D341Med (cell line): Measurements from ENCODE around the gene BDH1.

Experiments used
- DNase-seq: peaks from one replicate; pipeline ENCODE4 v3.0.0; 2012; ENCODE audit warnings: low spot score

The BDH1 gene

GRCh38 chr3:197505796-197506548 lies 49.8 kb downstream of the BDH1 start:
- DNase-seq: no peak

- DNase-seq: no peak
Measured at GRCh38 chr3:197504641-197505121, 51.1 kb downstream of the BDH1 start.

GRCh38 chr3:197504229-197504628 lies 51.5 kb downstream of the BDH1 start:
- DNase-seq: no peak

GRCh38 chr3:197503652-197504051 lies 52.1 kb downstream of the BDH1 start:
- DNase-seq: peak; percentile 77

- DNase-seq: peak; percentile 78
Measured at GRCh38 chr3:197501879-197502620, 53.7 kb downstream of the BDH1 start.

GRCh38 chr3:197501496-197501878 lies 54.3 kb downstream of the BDH1 start:
- DNase-seq: no peak

- DNase-seq: no peak
Measured at GRCh38 chr3:197500812-197501211, 55.0 kb downstream of the BDH1 start.

GRCh38 chr3:197499427-197499826 lies 56.3 kb downstream of the BDH1 start:
- no peak for DNase-seq

GRCh38 chr3:197498499-197499241 lies 57.1 kb downstream of the BDH1 start:
- DNase-seq: no peak

- no peak for DNase-seq
Measured at GRCh38 chr3:197496746-197497125, 59.0 kb downstream of the BDH1 start.

GRCh38 chr3:197495999-197496745 lies 59.6 kb downstream of the BDH1 start:
- DNase-seq: peak; percentile 61

GRCh38 chr3:197495499-197495898 lies 60.3 kb downstream of the BDH1 start:
- DNase-seq: no peak

GRCh38 chr3:197495059-197495455 lies 60.7 kb downstream of the BDH1 start:
- DNase-seq: no peak

- peak; percentile 67 for DNase-seq
Measured at GRCh38 chr3:197494366-197495058, 61.3 kb downstream of the BDH1 start.

GRCh38 chr3:197493049-197493448 lies 62.7 kb downstream of the BDH1 start:
- DNase-seq: no peak

- DNase-seq: no peak
Measured at GRCh38 chr3:197491923-197492664, 63.7 kb downstream of the BDH1 start.

- DNase-seq: no peak
Measured at GRCh38 chr3:197491478-197491877, 64.3 kb downstream of the BDH1 start.

- DNase-seq: no peak
Measured at GRCh38 chr3:197490098-197491058, 65.4 kb downstream of the BDH1 start.

- DNase-seq: no peak
Measured at GRCh38 chr3:197487911-197488391, 67.8 kb downstream of the BDH1 start.
